HCT116 (cell line): Measurements from ENCODE around the gene AP5Z1. TPM values are rescaled to one million over a fixed set of nuclear protein-coding genes. Genes with fewer than 3 reads are reported as not detected.

Experiments
- ATAC-seq: fragments of 200-7000 bp; cut with Tn5 transposase; 2 replicates; pipeline ENCODE4 v1.9.1; 2020; ENCODE audit warnings: mild to moderate bottlenecking, moderate library complexity
- BruUV-seq: library from RNA; stranded (reverse); fragments of 400-500 nt; replicated peaks from 2 replicates; lab custom pipeline; 2021; lab: Mats Ljungman, UMichigan
- CTCF ChIA-PET: fragments of 300-600 bp; sonication (Branson Sonifier 250); formaldehyde crosslinking; loops from one replicate; lab custom pipeline; 2021; ENCODE audit warnings: antibody characterized with exemption; lab: Charles Lee
- POLR2A ChIA-PET: fragments of 300-600, 350-600 bp; sonication (Branson Sonifier 250); formaldehyde crosslinking; loops from one replicate; lab custom pipeline; 2021; ENCODE audit warnings: antibody characterized with exemption; lab: Charles Lee
- RAD21 ChIA-PET, 2 experiments: fragments of 300-600 bp; sonication (Branson Sonifier 250); formaldehyde crosslinking; loops; one replicate each; lab custom pipeline; 2023; ENCODE audit warnings: low total read pairs in 2 of 2; ENCODE audit not compliant: uncharacterized antibody in 2 of 2, unreplicated experiment in 2 of 2, low non-redundant PET in 1 of 2; lab: Charles Lee
- DNase-seq: peaks from one replicate; pipeline ENCODE4 v3.0.0-alpha.2; 2010; ENCODE audit warnings: low read depth, low spot score
- H2AFZ ChIP-seq: fragments of 200-600 bp; shearing (Covaris generic), sonication (generic); 2 replicates; pipeline ENCODE4 v1.6.1; 2017; ENCODE audit warnings: low read depth, mixed run types, mixed read lengths, antibody characterized with exemption, low read length; ENCODE audit not compliant: poor library complexity, severe bottlenecking
- H3K27ac ChIP-seq: 2 replicates; pipeline ENCODE4 v1.5.1; 2012; ENCODE audit warnings: low read depth, low read length
- H3K27me3 ChIP-seq: fragments of 200-600 bp; sonication (generic); 2 replicates; pipeline ENCODE4 v1.6.1; 2016; ENCODE audit warnings: mixed run types, low read length, mixed read lengths; ENCODE audit not compliant: insufficient read depth
- H3K36me3 ChIP-seq, 2 experiments: fragments of 200-500 bp in 1 of 2; fragments of 200-600 bp in 1 of 2; sonication (Bioruptor generic) in 1 of 2; sonication (generic) in 1 of 2; 2 replicates each; pipeline versions ENCODE4 v1.5.1 to v1.6.1; 2014 to 2016; ENCODE audit warnings: low read length in 2 of 2, inconsistent platforms in 1 of 2, mixed read lengths in 1 of 2, mixed run types in 1 of 2; ENCODE audit not compliant: insufficient read depth in 2 of 2, control insufficient read depth in 1 of 2
- H3K4me1 ChIP-seq, 2 experiments: fragments of 200-600 bp in 1 of 2; sonication (generic) in 1 of 2; 2 replicates each; pipeline versions ENCODE4 v1.5.1 to v1.6.1; 2012 to 2017; ENCODE audit warnings: low read length in 2 of 2, inconsistent platforms in 1 of 2, mild to moderate bottlenecking in 1 of 2, mixed read lengths in 1 of 2, mixed run types in 1 of 2, moderate library complexity in 1 of 2; ENCODE audit not compliant: insufficient read depth in 2 of 2, control insufficient read depth in 1 of 2
- H3K4me2 ChIP-seq: fragments of 200-600 bp; sonication (generic); 2 replicates; pipeline ENCODE4 v1.6.1; 2017; ENCODE audit warnings: mixed run types, low read length, mixed read lengths
- H3K4me3 ChIP-seq, 2 experiments: fragments of 200-600 bp in 1 of 2; sonication (generic) in 1 of 2; replicated peaks in 1 of 2; 2 replicates each; pipeline ENCODE4 v1.5.1; 2011 to 2016; ENCODE audit warnings: low read length in 2 of 2, control low read depth in 1 of 2, low read depth in 1 of 2, mild to moderate bottlenecking in 1 of 2, mixed read lengths in 1 of 2, mixed run types in 1 of 2
- H3K79me2 ChIP-seq: fragments of 200-600 bp; sonication (generic); 2 replicates; pipeline ENCODE4 v1.6.1; 2017; ENCODE audit warnings: mild to moderate bottlenecking, mixed run types, low read length, moderate library complexity, mixed read lengths; ENCODE audit not compliant: insufficient read depth
- H3K9ac ChIP-seq: fragments of 200-600 bp; sonication (generic); 2 replicates; pipeline ENCODE4 v1.6.1; 2016; ENCODE audit warnings: low read length, mixed read lengths
- H3K9me2 ChIP-seq: fragments of 200-600 bp; sonication (generic), shearing (Covaris generic); 2 replicates; pipeline ENCODE4 v1.6.1; 2017; ENCODE audit warnings: mixed run types, mild to moderate bottlenecking, moderate library complexity; ENCODE audit not compliant: insufficient read depth
- H3K9me3 ChIP-seq, 2 experiments: fragments of 200-500 bp in 1 of 2; fragments of 200-600 bp in 1 of 2; sonication (Bioruptor generic) in 1 of 2; sonication (generic) in 1 of 2; 2 replicates each; pipeline ENCODE4 v1.6.1; 2014 to 2017; ENCODE audit warnings: low read length in 2 of 2, mixed read lengths in 2 of 2, inconsistent platforms in 1 of 2, low read depth in 1 of 2, mild to moderate bottlenecking in 1 of 2, mixed run types in 1 of 2, moderate library complexity in 1 of 2; ENCODE audit not compliant: control insufficient read depth in 1 of 2, insufficient read depth in 1 of 2
- H4K20me1 ChIP-seq: fragments of 200-600 bp; sonication (generic), shearing (Covaris generic); 2 replicates; pipeline ENCODE4 v1.6.1; 2017; ENCODE audit warnings: mixed run types, mild to moderate bottlenecking, moderate library complexity; ENCODE audit not compliant: insufficient read depth
- CTCF ChIP-seq, 3 experiments: fragments of 200-600 bp in 1 of 3; sonication (generic) in 1 of 3; IDR thresholded peaks in 2 of 3; conservative IDR thresholded peaks in 1 of 3; 2 replicates each; pipeline ENCODE4 v1.5.1; 2012 to 2017; ENCODE audit warnings: low read depth in 2 of 3, low read length in 2 of 3, antibody characterized with exemption in 1 of 3, borderline replicate concordance in 1 of 3, control low read depth in 1 of 3, mild to moderate bottlenecking in 1 of 3, mixed read lengths in 1 of 3, mixed run types in 1 of 3, moderate library complexity in 1 of 3; ENCODE audit not compliant: insufficient read depth in 1 of 3
- EGR1 ChIP-seq: IDR thresholded peaks from 2 replicates; pipeline ENCODE4 v1.6.1; 2012; ENCODE audit warnings: low read depth
- ELF1 ChIP-seq: IDR thresholded peaks from 2 replicates; pipeline ENCODE4 v1.6.1; 2012; ENCODE audit warnings: low read depth, borderline replicate concordance
- FOSL1 ChIP-seq: IDR thresholded peaks from 2 replicates; pipeline ENCODE4 v1.6.1; 2012; ENCODE audit warnings: low read depth
- JUND ChIP-seq: IDR thresholded peaks from 2 replicates; pipeline ENCODE4 v1.6.1; 2012
- POLR2AphosphoS5 ChIP-seq: IDR thresholded peaks from 2 replicates; pipeline ENCODE4 v1.6.1; 2011; ENCODE audit warnings: mild to moderate bottlenecking, low read depth, low read length, moderate library complexity
- RAD21 ChIP-seq: IDR thresholded peaks from 2 replicates; pipeline ENCODE4 v1.6.1; 2012; ENCODE audit warnings: low read depth, mild to moderate bottlenecking
- REST ChIP-seq: IDR thresholded peaks from 2 replicates; pipeline ENCODE4 v1.6.1; 2012; ENCODE audit warnings: low read depth
- SIN3A ChIP-seq: IDR thresholded peaks from 2 replicates; pipeline ENCODE4 v1.6.1; 2012; ENCODE audit warnings: low read depth
- SRF ChIP-seq: IDR thresholded peaks from 2 replicates; pipeline ENCODE4 v1.6.1; 2012; ENCODE audit warnings: low read depth
- TCF7L2 ChIP-seq: IDR thresholded peaks from 2 replicates; pipeline ENCODE4 v1.7.0; 2011; ENCODE audit warnings: borderline replicate concordance, inconsistent platforms; ENCODE audit not compliant: insufficient read depth, insufficient read length; ENCODE audit errors: extremely low read depth
- YY1 ChIP-seq: IDR thresholded peaks from 2 replicates; pipeline ENCODE4 v1.6.1; 2011; ENCODE audit warnings: low read length, low read depth, moderate library complexity, mild to moderate bottlenecking; ENCODE audit not compliant: insufficient replicate concordance; ENCODE audit errors: extremely low read depth
- ZBTB33 ChIP-seq: IDR thresholded peaks from 2 replicates; pipeline ENCODE4 v1.6.1; 2011; ENCODE audit warnings: mild to moderate bottlenecking, low read length, moderate library complexity; ENCODE audit not compliant: insufficient replicate concordance; ENCODE audit errors: extremely low read depth
- intact Hi-C: fragments of 100-400 bp; cut with micrococcal nuclease; formaldehyde crosslinking; loops from 2 replicates; pipeline ENCODE4 v1.10.0; 2022
- total RNA-seq: library from RNA; stranded (reverse); gene quantifications from one replicate; pipeline ENCODE4 v1.2.1, GENCODE V29; 2021; ENCODE audit not compliant: unreplicated experiment

Gene AP5Z1
- total RNA-seq, 1 experiment from 2014 or later, result 23.2 TPM

GRCh38 chr7:4809666-4810065, 34.2 kb downstream of the AP5Z1 start:
- H2AFZ ChIP-seq, result no peak overlapping the region
- intact Hi-C loops, result no loop called here
- DNase-seq, result no peak
- ATAC-seq, result no peak
- no peaks in the 10 kb centered on the region for H3K36me3 ChIP-seq
- H3K79me2 ChIP-seq, result no peaks in the 10 kb centered on the region
- no peaks in the 10 kb centered on the region for H3K9me3 ChIP-seq
- RAD21 ChIA-PET, result no interaction called here
- CTCF ChIA-PET, result no interaction called here
- H3K4me3 ChIP-seq, result no peak overlapping the region
- H3K4me2 ChIP-seq, result no peak overlapping the region
- H3K9me2 ChIP-seq, result no peaks in the 10 kb centered on the region
- H3K27me3 ChIP-seq, result no peaks in the 10 kb centered on the region
- POLR2A ChIA-PET, result no interaction called here
- no peaks in the 10 kb centered on the region for H4K20me1 ChIP-seq
- H3K4me1 ChIP-seq, result no peaks in the 10 kb centered on the region
- no TSS peak for BruUV-seq
- H3K27ac ChIP-seq, result no peak overlapping the region
- TF ChIP-seq EGR1, result no peak
- TF ChIP-seq CTCF (IDR thresholded peaks at IDR 0.05 in 2 of 3, conservative IDR thresholded peaks at IDR 0.05 in 1 of 3; ENCODE audit: borderline replicate concordance in 1 of 3, insufficient read depth in 1 of 3, low read depth in 2 of 3, low read length in 2 of 3), result no peak
- TF ChIP-seq POLR2AphosphoS5, result no peak
- TF ChIP-seq YY1, result no peak
- no peak for TF ChIP-seq TCF7L2
- no peak for TF ChIP-seq FOSL1
- no peak for TF ChIP-seq SRF
- no peak for TF ChIP-seq ZBTB33
- TF ChIP-seq REST, result no peak
- TF ChIP-seq RAD21, result no peak
- no peak for TF ChIP-seq SIN3A
- TF ChIP-seq JUND, result no peak
- TF ChIP-seq ELF1, result no peak
- H3K9ac ChIP-seq, result no peak overlapping the region
